PC-3 (cell line): ENCODE data around the gene TMEM270. TPM values are rescaled to one million over a fixed set of nuclear protein-coding genes. Genes with fewer than 3 reads are reported as not detected.
A peak's percentile ranks its signal among the peaks of the same experiment; 100 is the strongest.

ENCODE experiments used
- ATAC-seq: fragments of 200-7000 bp; cut with Tn5 transposase; 2 replicates; pipeline ENCODE4 v1.9.1; 2020; ENCODE audit warnings: mild to moderate bottlenecking, moderate library complexity
- BruUV-seq: library from RNA; stranded (reverse); fragments of 400-500 nt; replicated peaks from 2 replicates; lab custom pipeline; 2021; lab: Mats Ljungman, UMichigan
- CTCF ChIA-PET: fragments of 300-600 bp; sonication (Branson Sonifier 250); formaldehyde crosslinking; loops from one replicate; lab custom pipeline; 2022; ENCODE audit warnings: antibody characterized with exemption; lab: Charles Lee
- POLR2A ChIA-PET: fragments of 300-600 bp; sonication (Branson Sonifier 250); formaldehyde crosslinking; loops from one replicate; lab custom pipeline; 2022; ENCODE audit warnings: antibody characterized with exemption; ENCODE audit not compliant: unreplicated experiment; lab: Charles Lee
- DNase-seq: peaks from one replicate; pipeline ENCODE4 v3.0.0-alpha.2; 2015
- H2AFZ ChIP-seq: fragments of 300-600 bp; sonication (generic); 2 replicates; pipeline ENCODE4 v1.6.0; 2016; ENCODE audit warnings: antibody characterized with exemption, low read length
- H3F3A ChIP-seq: fragments of 300-600 bp; sonication (generic); one replicate; pipeline ENCODE4 v1.6.0; 2017; ENCODE audit warnings: antibody characterized with exemption, low read length, control low read depth, mild to moderate bottlenecking; ENCODE audit not compliant: unreplicated experiment
- H3K27ac ChIP-seq: fragments of 300-600 bp; sonication (generic); 2 replicates; pipeline ENCODE4 v1.5.1; 2016; ENCODE audit warnings: mild to moderate bottlenecking, low read length
- H3K27me3 ChIP-seq: fragments of 300-600 bp; sonication (generic); 2 replicates; pipeline ENCODE4 v1.6.1; 2016; ENCODE audit warnings: low read length, mixed read lengths
- H3K36me3 ChIP-seq: fragments of 300-600 bp; sonication (generic); 2 replicates; pipeline ENCODE4 v1.6.1; 2016; ENCODE audit warnings: low read depth, mixed run types, low read length, mixed read lengths
- H3K4me1 ChIP-seq: fragments of 300-600 bp; sonication (generic); 2 replicates; pipeline ENCODE4 v1.5.1; 2016; ENCODE audit warnings: low read length; ENCODE audit not compliant: insufficient read depth
- H3K4me2 ChIP-seq: fragments of 300-600 bp; sonication (generic); 2 replicates; pipeline ENCODE4 v1.6.0; 2016; ENCODE audit warnings: low read length
- H3K4me3 ChIP-seq: fragments of 300-600 bp; sonication (generic); 2 replicates; pipeline ENCODE4 v1.5.1; 2016; ENCODE audit warnings: mild to moderate bottlenecking, low read length, mixed read lengths
- H3K79me2 ChIP-seq: fragments of 300-600 bp; sonication (generic); 2 replicates; pipeline ENCODE4 v1.6.1; 2017; ENCODE audit warnings: low read length, mixed read lengths
- H3K9ac ChIP-seq: fragments of 300-600 bp; sonication (generic); 2 replicates; pipeline ENCODE4 v1.6.0; 2016; ENCODE audit warnings: mild to moderate bottlenecking, low read length
- H3K9me2 ChIP-seq: fragments of 300-600 bp; sonication (generic); replicated peaks from 2 replicates; pipeline ENCODE4 v1.6.1; 2016; ENCODE audit warnings: mixed run types, low read length, mixed read lengths
- H3K9me3 ChIP-seq: fragments of 300-600 bp; sonication (generic); 2 replicates; pipeline ENCODE4 v1.6.1; 2016; ENCODE audit warnings: low read length, mixed read lengths
- H4K20me1 ChIP-seq: fragments of 300-600 bp; sonication (generic); 2 replicates; pipeline ENCODE4 v1.6.1; 2016; ENCODE audit warnings: low read length, mixed read lengths
- EZH2 ChIP-seq: fragments of 300-600 bp; sonication (generic); IDR thresholded peaks from one replicate; pipeline ENCODE4 v1.6.1; 2017; ENCODE audit warnings: antibody characterized with exemption, mild to moderate bottlenecking, low read length; ENCODE audit not compliant: unreplicated experiment
- EZH2phosphoT487 ChIP-seq: fragments of 300-600 bp; sonication (generic); IDR thresholded peaks from 2 replicates; pipeline ENCODE4 v1.6.1; 2018; ENCODE audit warnings: mild to moderate bottlenecking, antibody characterized with exemption, low read length, borderline replicate concordance
- intact Hi-C: fragments of 100-400 bp; cut with micrococcal nuclease; formaldehyde crosslinking; loops from 2 replicates; pipeline ENCODE4 v1.9.0; 2023
- total RNA-seq: library from RNA; depleted of rRNA; stranded (reverse); fragments of >200 nt; gene quantifications from 2 replicates; pipeline ENCODE4 v1.2.3, GENCODE V29; 2014
- TF ChIP-seq, protein P1 (sequence below): fragments of 300-600 bp; sonication (generic); conservative IDR thresholded peaks from 2 replicates; pipeline ENCODE4 v1.5.1; 2017; ENCODE audit warnings: antibody characterized with exemption, low read depth, mild to moderate bottlenecking, low read length

Gene TMEM270
- total RNA-seq, 1 experiment from 2014 or later, result not detected

DNA sequence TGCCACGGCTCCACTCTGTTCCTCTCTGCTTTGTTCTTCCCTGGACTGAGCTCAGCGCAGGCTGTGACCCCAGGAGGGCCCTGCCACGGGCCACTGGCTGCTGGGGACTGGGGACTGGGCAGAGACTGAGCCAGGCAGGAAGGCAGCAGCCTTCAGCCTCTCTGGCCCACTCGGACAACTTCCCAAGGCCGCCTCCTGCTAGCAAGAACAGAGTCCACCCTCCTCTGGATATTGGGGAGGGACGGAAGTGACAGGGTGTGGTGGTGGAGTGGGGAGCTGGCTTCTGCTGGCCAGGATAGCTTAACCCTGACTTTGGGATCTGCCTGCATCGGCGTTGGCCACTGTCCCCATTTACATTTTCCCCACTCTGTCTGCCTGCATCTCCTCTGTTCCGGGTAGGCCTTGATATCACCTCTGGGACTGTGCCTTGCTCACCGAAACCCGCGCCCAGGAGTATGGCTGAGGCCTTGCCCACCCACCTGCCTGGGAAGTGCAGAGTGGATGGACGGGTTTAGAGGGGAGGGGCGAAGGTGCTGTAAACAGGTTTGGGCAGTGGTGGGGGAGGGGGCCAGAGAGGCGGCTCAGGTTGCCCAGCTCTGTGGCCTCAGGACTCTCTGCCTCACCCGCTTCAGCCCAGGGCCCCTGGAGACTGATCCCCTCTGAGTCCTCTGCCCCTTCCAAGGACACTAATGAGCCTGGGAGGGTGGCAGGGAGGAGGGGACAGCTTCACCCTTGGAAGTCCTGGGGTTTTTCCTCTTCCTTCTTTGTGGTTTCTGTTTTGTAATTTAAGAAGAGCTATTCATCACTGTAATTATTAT, 28.9 kb upstream of the TMEM270 start:
- TF ChIP-seq, protein P1, sequence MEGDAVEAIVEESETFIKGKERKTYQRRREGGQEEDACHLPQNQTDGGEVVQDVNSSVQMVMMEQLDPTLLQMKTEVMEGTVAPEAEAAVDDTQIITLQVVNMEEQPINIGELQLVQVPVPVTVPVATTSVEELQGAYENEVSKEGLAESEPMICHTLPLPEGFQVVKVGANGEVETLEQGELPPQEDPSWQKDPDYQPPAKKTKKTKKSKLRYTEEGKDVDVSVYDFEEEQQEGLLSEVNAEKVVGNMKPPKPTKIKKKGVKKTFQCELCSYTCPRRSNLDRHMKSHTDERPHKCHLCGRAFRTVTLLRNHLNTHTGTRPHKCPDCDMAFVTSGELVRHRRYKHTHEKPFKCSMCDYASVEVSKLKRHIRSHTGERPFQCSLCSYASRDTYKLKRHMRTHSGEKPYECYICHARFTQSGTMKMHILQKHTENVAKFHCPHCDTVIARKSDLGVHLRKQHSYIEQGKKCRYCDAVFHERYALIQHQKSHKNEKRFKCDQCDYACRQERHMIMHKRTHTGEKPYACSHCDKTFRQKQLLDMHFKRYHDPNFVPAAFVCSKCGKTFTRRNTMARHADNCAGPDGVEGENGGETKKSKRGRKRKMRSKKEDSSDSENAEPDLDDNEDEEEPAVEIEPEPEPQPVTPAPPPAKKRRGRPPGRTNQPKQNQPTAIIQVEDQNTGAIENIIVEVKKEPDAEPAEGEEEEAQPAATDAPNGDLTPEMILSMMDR, result no peak
- TF ChIP-seq EZH2phosphoT487 (no peak), EZH2 (no peak)
- ATAC-seq (peak; percentile 18), DNase-seq (peak; percentile 87)
- TSS peak; percentile 64 for BruUV-seq
- Histone ChIP-seq H3K9me3 (no peaks in the 10 kb centered on the region), H3K9ac (peak overlapping the region; percentile 96), H3K27me3 (no peaks in the 10 kb centered on the region), H2AFZ (no peak overlapping the region), H3K9me2 (no peaks in the 10 kb centered on the region), H3K27ac (peak overlapping the region; percentile 96), H3K4me1 (peaks cover 36% of the 10 kb centered on the region), H3K36me3 (peaks cover 12% of the 10 kb centered on the region), H3K79me2 (peaks cover 45% of the 10 kb centered on the region), H3K4me3 (peak overlapping the region; percentile 99), H3F3A (peaks cover 7% of the 10 kb centered on the region), H3K4me2 (peak overlapping the region; percentile 87), H4K20me1 (peaks cover 21% of the 10 kb centered on the region)
- CTCF ChIA-PET, result no interaction called here
- POLR2A ChIA-PET, result interaction anchor here (0.6 to 4.1 kb wide), 7 partner anchors 11 to 251 kb away, joined by 3 to 64 read pairs (median 10); partner anchors contain the start of genes CLDN3, LIMK1, METTL27 and STX1A
- intact Hi-C loops, result no loop called here

GRCh38 chr7:73832806-73833205, 28.2 kb upstream of the TMEM270 start:
- Histone ChIP-seq H3K4me1 (peaks cover 28% of the 10 kb centered on the region), H3F3A (no peaks in the 10 kb centered on the region), H3K4me3 (peak overlapping the region; percentile 99), H4K20me1 (peaks cover 21% of the 10 kb centered on the region), H3K36me3 (peaks cover 12% of the 10 kb centered on the region), H3K9me2 (no peaks in the 10 kb centered on the region), H2AFZ (no peak overlapping the region), H3K9ac (peak overlapping the region; percentile 96; the same call in 1 of the 2 replicates), H3K27ac (peak overlapping the region; percentile 96), H3K27me3 (no peaks in the 10 kb centered on the region), H3K9me3 (no peaks in the 10 kb centered on the region), H3K4me2 (peak overlapping the region; percentile 87), H3K79me2 (peaks cover 45% of the 10 kb centered on the region)
- ChIA-PET CTCF (no interaction called here), POLR2A (interaction anchor here (0.6 to 4.1 kb wide), 7 partner anchors 10 to 251 kb away, joined by 3 to 64 read pairs (median 10); partner anchors contain the start of genes CLDN3, LIMK1, METTL27 and STX1A)
- intact Hi-C loops, result no loop called here
- ATAC-seq, result no peak
- no TSS peak for BruUV-seq
- peak; percentile 15 for DNase-seq
- no peak for TF ChIP-seq EZH2
- TF ChIP-seq, protein P1, result no peak
- TF ChIP-seq EZH2phosphoT487, result no peak
